ENCODE results near the gene CYP2U1.

CYP2U1 gene

GRCh38 chr4:107939307-107939706 lies 8.0 kb downstream of the CYP2U1 start:
- H3K4me3 ChIP-seq (ENCODE audit: low read depth in 1 of 2, low read length in 1 of 2) = no peak overlapping the region
- H3K36me3 ChIP-seq = no peaks in the 10 kb centered on the region
- TF ChIP-seq CTCF (IDR thresholded peaks at IDR 0.05) = no peak
- peaks cover 4% of the 10 kb centered on the region for H3K27me3 ChIP-seq
- H3K27ac ChIP-seq = no peak overlapping the region
- H3K4me1 ChIP-seq (ENCODE audit: control insufficient read depth in 1 of 2, insufficient read depth in 1 of 2, low read depth in 1 of 2, low read length in 1 of 2) = no peaks in the 10 kb centered on the region
- no peaks in the 10 kb centered on the region for H3K9me3 ChIP-seq

GRCh38 chr4:107945809-107946208 lies 14.5 kb downstream of the CYP2U1 start:
- TF ChIP-seq CTCF (IDR thresholded peaks at IDR 0.05) = no peak
- H3K27ac ChIP-seq = no peak overlapping the region
- H3K9me3 ChIP-seq = no peaks in the 10 kb centered on the region
- H3K27me3 ChIP-seq = no peaks in the 10 kb centered on the region
- H3K4me3 ChIP-seq (ENCODE audit: low read depth in 1 of 2, low read length in 1 of 2) = no peak overlapping the region
- H3K4me1 ChIP-seq (ENCODE audit: control insufficient read depth in 1 of 2, insufficient read depth in 1 of 2, low read depth in 1 of 2, low read length in 1 of 2) = no peaks in the 10 kb centered on the region
- H3K36me3 ChIP-seq = no peaks in the 10 kb centered on the region

- H3K4me3 ChIP-seq (ENCODE audit: low read depth in 1 of 2, low read length in 1 of 2) = no peak overlapping the region
- no peaks in the 10 kb centered on the region for H3K4me1 ChIP-seq (ENCODE audit: control insufficient read depth in 1 of 2, insufficient read depth in 1 of 2, low read depth in 1 of 2, low read length in 1 of 2)
- no peaks in the 10 kb centered on the region for H3K36me3 ChIP-seq
- no peak for TF ChIP-seq CTCF (IDR thresholded peaks at IDR 0.05)
- no peaks in the 10 kb centered on the region for H3K9me3 ChIP-seq
- H3K27me3 ChIP-seq = no peaks in the 10 kb centered on the region
- H3K27ac ChIP-seq = no peak overlapping the region
Measured at GRCh38 chr4:107950746-107951540, 19.6 kb downstream of the CYP2U1 start.

GRCh38 chr4:107951551-107951950 lies 20.2 kb downstream of the CYP2U1 start:
- H3K27ac ChIP-seq = no peak overlapping the region
- TF ChIP-seq CTCF (IDR thresholded peaks at IDR 0.05) = no peak
- no peak overlapping the region for H3K4me3 ChIP-seq (ENCODE audit: low read depth in 1 of 2, low read length in 1 of 2)
- no peaks in the 10 kb centered on the region for H3K36me3 ChIP-seq
- no peaks in the 10 kb centered on the region for H3K4me1 ChIP-seq (ENCODE audit: control insufficient read depth in 1 of 2, insufficient read depth in 1 of 2, low read depth in 1 of 2, low read length in 1 of 2)
- H3K27me3 ChIP-seq = no peaks in the 10 kb centered on the region
- no peaks in the 10 kb centered on the region for H3K9me3 ChIP-seq

- Histone ChIP-seq H3K4me3 (ENCODE audit: low read depth in 1 of 2, low read length in 1 of 2) (no peak overlapping the region), H3K4me1 (ENCODE audit: control insufficient read depth in 1 of 2, insufficient read depth in 1 of 2, low read depth in 1 of 2, low read length in 1 of 2) (no peaks in the 10 kb centered on the region), H3K27me3 (no peaks in the 10 kb centered on the region), H3K36me3 (no peaks in the 10 kb centered on the region), H3K27ac (no peak overlapping the region), H3K9me3 (no peaks in the 10 kb centered on the region)
- TF ChIP-seq CTCF (IDR thresholded peaks at IDR 0.05) = no peak
Measured at GRCh38 chr4:107956011-107956410, 24.7 kb downstream of the CYP2U1 start.

Data from neutrophil (primary cell).